HFF-Myc (cell line): Measurements from ENCODE around the gene FCRL5.

Source experiments
- DNase-seq: peaks from one replicate; pipeline ENCODE4 v3.0.0-alpha.2; 2011; ENCODE audit warnings: low read depth; ENCODE audit errors: extremely low read depth
- H3K4me3 ChIP-seq: replicated peaks from 2 replicates; pipeline ENCODE4 v1.5.1; 2011; ENCODE audit warnings: low read depth, mild to moderate bottlenecking, control low read depth, low read length
- CTCF ChIP-seq: IDR thresholded peaks from 2 replicates; pipeline ENCODE4 v1.5.1; 2012; ENCODE audit warnings: mild to moderate bottlenecking, low read depth, low read length, control low read depth; ENCODE audit errors: missing control alignments

FCRL5 gene

GRCh38 chr1:157539568-157539967 lies 12.7 kb downstream of the FCRL5 start:
- no peak for DNase-seq
- no peak overlapping the region for H3K4me3 ChIP-seq
- no peak for TF ChIP-seq CTCF

- TF ChIP-seq CTCF: no peak
- no peak for DNase-seq
- H3K4me3 ChIP-seq: no peak overlapping the region
These were observed 19.7 kb downstream of the FCRL5 start for GRCh38 chr1:157532569-157532968.

GRCh38 chr1:157523774-157524493 lies 28.4 kb downstream of the FCRL5 start:
- H3K4me3 ChIP-seq: no peak overlapping the region
- TF ChIP-seq CTCF: no peak
- no peak for DNase-seq

- DNase-seq: no peak
- H3K4me3 ChIP-seq: no peak overlapping the region
- no peak for TF ChIP-seq CTCF
These were observed 31.3 kb downstream of the FCRL5 start for GRCh38 chr1:157521056-157521455.

GRCh38 chr1:157520386-157520935 lies 31.9 kb downstream of the FCRL5 start:
- TF ChIP-seq CTCF: no peak
- H3K4me3 ChIP-seq: no peak overlapping the region
- no peak for DNase-seq

- DNase-seq: no peak
- TF ChIP-seq CTCF: no peak
- H3K4me3 ChIP-seq: no peak overlapping the region
These were observed 32.9 kb downstream of the FCRL5 start for GRCh38 chr1:157519451-157519850.

GRCh38 chr1:157517016-157517415 lies 35.3 kb downstream of the FCRL5 start:
- no peak for DNase-seq
- TF ChIP-seq CTCF: no peak
- H3K4me3 ChIP-seq: no peak overlapping the region
